A673 (cell line): ENCODE measurements around the gene CNTN5. TPM values are rescaled to one million over a fixed set of nuclear protein-coding genes. Genes with fewer than 3 reads are reported as not detected.

Source experiments
- BruUV-seq: library from RNA; stranded (reverse); fragments of 400-500 nt; replicated peaks from 2 replicates; lab custom pipeline; 2021; lab: Mats Ljungman, UMichigan
- CTCF ChIA-PET: fragments of 300-600 bp; sonication (Branson Sonifier 250); formaldehyde crosslinking; loops from one replicate; lab custom pipeline; 2022; ENCODE audit warnings: antibody characterized with exemption; lab: Charles Lee
- POLR2A ChIA-PET: fragments of 300-600 bp; sonication (Branson Sonifier 250); formaldehyde crosslinking; loops from one replicate; lab custom pipeline; 2022; ENCODE audit warnings: antibody characterized with exemption; ENCODE audit not compliant: low non-redundant PET; lab: Charles Lee
- DNase-seq: peaks from one replicate; pipeline ENCODE4 v3.0.0-alpha.2; 2015; ENCODE audit warnings: low spot score
- H3K27ac ChIP-seq: fragments of 200-600 bp; sonication (generic); 2 replicates; pipeline ENCODE4 v1.5.1; 2016; ENCODE audit warnings: mixed run types, low read depth, mild to moderate bottlenecking, mixed read lengths, antibody characterized with exemption, low read length; ENCODE audit not compliant: poor library complexity, severe bottlenecking
- H3K27me3 ChIP-seq: fragments of 200-600 bp; sonication (generic); replicated peaks from 2 replicates; pipeline ENCODE4 v1.6.1; 2017; ENCODE audit warnings: mixed run types, low read depth, mild to moderate bottlenecking, mixed read lengths, antibody characterized with exemption, low read length; ENCODE audit not compliant: insufficient read depth, poor library complexity
- H3K36me3 ChIP-seq: fragments of 200-600 bp; sonication (generic); 2 replicates; pipeline ENCODE4 v1.6.1; 2016; ENCODE audit warnings: mixed run types, mild to moderate bottlenecking, mixed read lengths, antibody characterized with exemption, low read length; ENCODE audit not compliant: insufficient read depth, poor library complexity, severe bottlenecking
- H3K4me1 ChIP-seq: fragments of 200-600 bp; sonication (generic); 2 replicates; pipeline ENCODE4 v1.6.1; 2017; ENCODE audit warnings: mixed run types, mild to moderate bottlenecking, mixed read lengths, antibody characterized with exemption, low read length; ENCODE audit not compliant: insufficient read depth, poor library complexity, severe bottlenecking
- H3K4me3 ChIP-seq: fragments of 200-600 bp; sonication (generic); 2 replicates; pipeline ENCODE4 v1.5.1; 2016; ENCODE audit warnings: low read depth, mixed run types, mild to moderate bottlenecking, mixed read lengths, low read length; ENCODE audit not compliant: poor library complexity, severe bottlenecking
- H3K9me3 ChIP-seq: fragments of 200-600 bp; sonication (generic); 2 replicates; pipeline ENCODE4 v1.6.1; 2016; ENCODE audit warnings: mixed run types, low read depth, mild to moderate bottlenecking, mixed read lengths, antibody characterized with exemption, low read length; ENCODE audit not compliant: poor library complexity, severe bottlenecking
- EZH2 ChIP-seq: fragments of 200-600 bp; sonication (generic); IDR thresholded peaks from 2 replicates; pipeline ENCODE4 v1.6.1; 2017; ENCODE audit warnings: borderline replicate concordance, low read depth, mild to moderate bottlenecking, mixed read lengths, antibody characterized with exemption, low read length; ENCODE audit not compliant: poor library complexity, severe bottlenecking
- intact Hi-C: fragments of 100-400 bp; cut with micrococcal nuclease; formaldehyde crosslinking; loops from one replicate; pipeline ENCODE4 v1.10.0; 2022; ENCODE audit not compliant: unreplicated experiment
- total RNA-seq: library from RNA; stranded (reverse); gene quantifications from 2 replicates; pipeline ENCODE4 v1.2.3, GENCODE V29; 2021
- TF ChIP-seq, protein P1 (sequence below): fragments of 300-800, 200-600 bp; sonication (generic); conservative IDR thresholded peaks from 2 replicates; pipeline ENCODE4 v1.5.1; 2017; ENCODE audit warnings: low read depth, mild to moderate bottlenecking, antibody characterized with exemption, low read length, moderate library complexity, mixed read lengths

The CNTN5 gene
- total RNA-seq, 1 experiment from 2014 or later, result 0.80 TPM

DNA sequence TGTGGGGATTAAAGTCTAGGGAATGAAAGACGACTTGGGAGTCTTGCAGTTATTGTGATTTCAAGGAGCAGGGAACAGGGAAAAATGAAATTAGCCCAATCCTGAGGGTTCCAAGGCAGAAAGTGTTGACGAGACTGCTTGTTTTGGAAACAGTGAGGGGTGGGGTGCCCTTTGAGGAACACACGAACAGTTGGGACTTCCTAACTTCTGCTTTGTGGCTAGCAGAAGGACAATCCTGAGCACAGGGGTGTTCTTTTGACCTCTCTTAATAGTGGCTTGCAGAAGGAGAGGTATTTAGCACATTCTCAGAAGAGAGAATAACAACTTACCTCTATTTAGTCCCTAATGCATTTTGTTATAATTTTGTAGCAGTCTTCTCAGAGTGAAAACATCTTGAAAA, 1120.5 kb downstream of the CNTN5 start:
- intact Hi-C loops, result no loop called here
- H3K4me1 ChIP-seq, result no peaks in the 10 kb centered on the region
- H3K36me3 ChIP-seq, result no peaks in the 10 kb centered on the region
- ChIA-PET CTCF (no interaction called here), POLR2A (no interaction called here)
- no peak overlapping the region for H3K27ac ChIP-seq
- H3K27me3 ChIP-seq, result no peaks in the 10 kb centered on the region
- H3K4me3 ChIP-seq, result no peak overlapping the region
- DNase-seq, result no peak
- no TSS peak for BruUV-seq
- H3K9me3 ChIP-seq, result no peaks in the 10 kb centered on the region
- TF ChIP-seq EZH2, result no peak
- TF ChIP-seq, protein P1, sequence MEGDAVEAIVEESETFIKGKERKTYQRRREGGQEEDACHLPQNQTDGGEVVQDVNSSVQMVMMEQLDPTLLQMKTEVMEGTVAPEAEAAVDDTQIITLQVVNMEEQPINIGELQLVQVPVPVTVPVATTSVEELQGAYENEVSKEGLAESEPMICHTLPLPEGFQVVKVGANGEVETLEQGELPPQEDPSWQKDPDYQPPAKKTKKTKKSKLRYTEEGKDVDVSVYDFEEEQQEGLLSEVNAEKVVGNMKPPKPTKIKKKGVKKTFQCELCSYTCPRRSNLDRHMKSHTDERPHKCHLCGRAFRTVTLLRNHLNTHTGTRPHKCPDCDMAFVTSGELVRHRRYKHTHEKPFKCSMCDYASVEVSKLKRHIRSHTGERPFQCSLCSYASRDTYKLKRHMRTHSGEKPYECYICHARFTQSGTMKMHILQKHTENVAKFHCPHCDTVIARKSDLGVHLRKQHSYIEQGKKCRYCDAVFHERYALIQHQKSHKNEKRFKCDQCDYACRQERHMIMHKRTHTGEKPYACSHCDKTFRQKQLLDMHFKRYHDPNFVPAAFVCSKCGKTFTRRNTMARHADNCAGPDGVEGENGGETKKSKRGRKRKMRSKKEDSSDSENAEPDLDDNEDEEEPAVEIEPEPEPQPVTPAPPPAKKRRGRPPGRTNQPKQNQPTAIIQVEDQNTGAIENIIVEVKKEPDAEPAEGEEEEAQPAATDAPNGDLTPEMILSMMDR, result no peak

DNA sequence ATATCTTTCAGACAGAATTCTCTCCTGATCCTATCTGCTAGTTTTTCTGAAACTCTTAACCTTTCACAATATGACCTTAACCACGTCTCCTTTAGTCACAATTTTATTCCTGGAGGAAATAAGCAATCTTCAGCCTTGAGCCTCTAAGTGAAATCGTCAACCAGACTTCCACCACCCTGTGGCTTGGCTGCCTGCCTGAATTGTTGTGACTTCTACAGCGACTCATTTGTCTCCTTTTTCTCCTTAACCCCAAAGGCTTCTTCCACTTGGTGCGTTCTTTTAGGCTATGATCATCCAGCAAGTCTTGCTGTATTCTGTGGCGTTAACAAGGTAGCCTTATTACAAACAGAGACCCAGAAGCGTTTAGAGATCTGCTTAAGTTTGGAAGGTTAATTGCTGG, 1131.2 kb downstream of the CNTN5 start:
- Histone ChIP-seq H3K4me1 (peaks cover 19% of the 10 kb centered on the region), H3K27me3 (no peaks in the 10 kb centered on the region), H3K27ac (no peak overlapping the region), H3K36me3 (no peaks in the 10 kb centered on the region), H3K4me3 (no peak overlapping the region), H3K9me3 (no peaks in the 10 kb centered on the region)
- no TSS peak for BruUV-seq
- POLR2A ChIA-PET, result no interaction called here
- TF ChIP-seq, protein P1, result no peak
- no peak for TF ChIP-seq EZH2
- DNase-seq, result peak; percentile 79
- intact Hi-C loops, result loop anchor here (1.0 kb wide), 1 partner anchor 18 kb away; no protein-coding TSS in a partner anchor
- CTCF ChIA-PET, result no interaction called here

DNA sequence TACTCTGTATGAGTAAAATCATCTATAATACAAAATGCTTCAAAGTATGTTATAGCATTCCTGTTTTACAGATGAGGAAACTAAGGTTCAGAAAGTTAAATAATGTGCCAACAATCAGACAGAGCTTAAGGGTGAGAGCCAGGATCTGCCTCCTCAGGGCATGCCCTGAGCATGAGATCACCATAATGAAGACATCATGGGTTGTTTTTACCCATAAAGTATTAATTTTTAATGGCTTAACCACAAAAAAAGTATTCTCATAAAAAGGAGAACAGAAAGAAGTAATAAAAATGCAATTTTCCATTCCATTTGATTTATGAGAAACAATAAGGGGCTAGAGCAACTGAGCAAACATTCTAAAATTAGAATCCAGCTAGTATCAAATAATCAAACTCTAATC, 1132.0 kb downstream of the CNTN5 start:
- no TSS peak for BruUV-seq
- no peaks in the 10 kb centered on the region for H3K9me3 ChIP-seq
- H3K27ac ChIP-seq, result no peak overlapping the region
- no peaks in the 10 kb centered on the region for H3K27me3 ChIP-seq
- TF ChIP-seq EZH2, result no peak
- TF ChIP-seq, protein P1, result no peak
- intact Hi-C loops, result no loop called here
- no peak overlapping the region for H3K4me3 ChIP-seq
- peaks cover 19% of the 10 kb centered on the region for H3K4me1 ChIP-seq
- ChIA-PET POLR2A (no interaction called here), CTCF (no interaction called here)
- DNase-seq, result peak; percentile 37
- no peaks in the 10 kb centered on the region for H3K36me3 ChIP-seq
